PC-3 (cell line): ENCODE results near the gene ARRB1. TPM values are rescaled to one million over a fixed set of nuclear protein-coding genes. Genes with fewer than 3 reads are reported as not detected.
A peak's percentile ranks its signal among the peaks of the same experiment; 100 is the strongest.

ENCODE experiments used
- ATAC-seq: fragments of 200-7000 bp; cut with Tn5 transposase; 2 replicates; pipeline ENCODE4 v1.9.1; 2020; ENCODE audit warnings: mild to moderate bottlenecking, moderate library complexity
- BruUV-seq: library from RNA; stranded (reverse); fragments of 400-500 nt; replicated peaks from 2 replicates; lab custom pipeline; 2021; lab: Mats Ljungman, UMichigan
- CTCF ChIA-PET: fragments of 300-600 bp; sonication (Branson Sonifier 250); formaldehyde crosslinking; loops from one replicate; lab custom pipeline; 2022; ENCODE audit warnings: antibody characterized with exemption; lab: Charles Lee
- POLR2A ChIA-PET: fragments of 300-600 bp; sonication (Branson Sonifier 250); formaldehyde crosslinking; loops from one replicate; lab custom pipeline; 2022; ENCODE audit warnings: antibody characterized with exemption; ENCODE audit not compliant: unreplicated experiment; lab: Charles Lee
- DNase-seq: peaks from one replicate; pipeline ENCODE4 v3.0.0-alpha.2; 2015
- H2AFZ ChIP-seq: fragments of 300-600 bp; sonication (generic); 2 replicates; pipeline ENCODE4 v1.6.0; 2016; ENCODE audit warnings: antibody characterized with exemption, low read length
- H3F3A ChIP-seq: fragments of 300-600 bp; sonication (generic); one replicate; pipeline ENCODE4 v1.6.0; 2017; ENCODE audit warnings: antibody characterized with exemption, low read length, control low read depth, mild to moderate bottlenecking; ENCODE audit not compliant: unreplicated experiment
- H3K27ac ChIP-seq: fragments of 300-600 bp; sonication (generic); 2 replicates; pipeline ENCODE4 v1.5.1; 2016; ENCODE audit warnings: mild to moderate bottlenecking, low read length
- H3K27me3 ChIP-seq: fragments of 300-600 bp; sonication (generic); 2 replicates; pipeline ENCODE4 v1.6.1; 2016; ENCODE audit warnings: low read length, mixed read lengths
- H3K36me3 ChIP-seq: fragments of 300-600 bp; sonication (generic); 2 replicates; pipeline ENCODE4 v1.6.1; 2016; ENCODE audit warnings: low read depth, mixed run types, low read length, mixed read lengths
- H3K4me1 ChIP-seq: fragments of 300-600 bp; sonication (generic); 2 replicates; pipeline ENCODE4 v1.5.1; 2016; ENCODE audit warnings: low read length; ENCODE audit not compliant: insufficient read depth
- H3K4me2 ChIP-seq: fragments of 300-600 bp; sonication (generic); 2 replicates; pipeline ENCODE4 v1.6.0; 2016; ENCODE audit warnings: low read length
- H3K4me3 ChIP-seq: fragments of 300-600 bp; sonication (generic); 2 replicates; pipeline ENCODE4 v1.5.1; 2016; ENCODE audit warnings: mild to moderate bottlenecking, low read length, mixed read lengths
- H3K79me2 ChIP-seq: fragments of 300-600 bp; sonication (generic); 2 replicates; pipeline ENCODE4 v1.6.1; 2017; ENCODE audit warnings: low read length, mixed read lengths
- H3K9ac ChIP-seq: fragments of 300-600 bp; sonication (generic); 2 replicates; pipeline ENCODE4 v1.6.0; 2016; ENCODE audit warnings: mild to moderate bottlenecking, low read length
- H3K9me2 ChIP-seq: fragments of 300-600 bp; sonication (generic); replicated peaks from 2 replicates; pipeline ENCODE4 v1.6.1; 2016; ENCODE audit warnings: mixed run types, low read length, mixed read lengths
- H3K9me3 ChIP-seq: fragments of 300-600 bp; sonication (generic); 2 replicates; pipeline ENCODE4 v1.6.1; 2016; ENCODE audit warnings: low read length, mixed read lengths
- H4K20me1 ChIP-seq: fragments of 300-600 bp; sonication (generic); 2 replicates; pipeline ENCODE4 v1.6.1; 2016; ENCODE audit warnings: low read length, mixed read lengths
- EZH2 ChIP-seq: fragments of 300-600 bp; sonication (generic); IDR thresholded peaks from one replicate; pipeline ENCODE4 v1.6.1; 2017; ENCODE audit warnings: antibody characterized with exemption, mild to moderate bottlenecking, low read length; ENCODE audit not compliant: unreplicated experiment
- EZH2phosphoT487 ChIP-seq: fragments of 300-600 bp; sonication (generic); IDR thresholded peaks from 2 replicates; pipeline ENCODE4 v1.6.1; 2018; ENCODE audit warnings: mild to moderate bottlenecking, antibody characterized with exemption, low read length, borderline replicate concordance
- intact Hi-C: fragments of 100-400 bp; cut with micrococcal nuclease; formaldehyde crosslinking; loops from 2 replicates; pipeline ENCODE4 v1.9.0; 2023
- total RNA-seq: library from RNA; depleted of rRNA; stranded (reverse); fragments of >200 nt; gene quantifications from 2 replicates; pipeline ENCODE4 v1.2.3, GENCODE V29; 2014
- TF ChIP-seq, protein P1 (sequence below): fragments of 300-600 bp; sonication (generic); conservative IDR thresholded peaks from 2 replicates; pipeline ENCODE4 v1.5.1; 2017; ENCODE audit warnings: antibody characterized with exemption, low read depth, mild to moderate bottlenecking, low read length

Gene ARRB1
- total RNA-seq, 1 experiment from 2014 or later, result 19.1 TPM

DNA sequence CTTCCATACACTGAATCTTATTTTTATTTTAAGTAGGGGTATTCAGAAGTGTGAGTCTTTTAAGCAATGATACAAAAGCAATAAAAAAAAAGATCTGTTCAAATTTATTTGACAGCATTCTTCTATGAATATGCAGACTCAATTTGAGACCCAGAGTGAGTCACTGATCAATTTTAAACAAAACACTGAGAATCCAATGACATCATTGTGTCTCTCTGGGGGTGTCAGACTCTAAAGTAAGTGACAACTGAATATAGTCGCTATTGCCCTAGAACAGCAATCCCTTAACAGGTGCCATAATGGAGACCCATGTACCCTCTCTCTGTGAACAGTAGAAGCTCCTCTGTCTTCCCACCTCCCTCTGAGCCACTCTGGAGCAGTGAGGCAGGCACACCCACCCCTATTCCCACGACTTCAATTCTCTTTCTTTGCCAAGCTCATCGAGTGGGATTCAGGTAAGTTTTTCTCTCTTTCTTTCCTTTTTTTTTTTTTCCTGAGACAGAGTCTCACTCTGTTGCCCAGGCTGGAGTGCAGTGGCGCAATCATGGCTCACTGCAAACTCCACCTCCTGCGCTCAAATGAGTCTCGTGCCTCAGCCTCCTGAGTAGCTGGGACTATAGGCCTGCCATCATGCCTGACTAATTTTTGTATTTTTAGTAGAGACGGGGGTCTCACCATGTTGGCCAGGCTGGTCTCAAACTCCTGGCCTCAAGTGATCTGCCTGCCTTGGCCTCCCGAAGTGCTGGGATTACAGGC is 42.8 kb upstream of the ARRB1 start:
- no peak overlapping the region for H3K4me3 ChIP-seq
- no peaks in the 10 kb centered on the region for H3K9me3 ChIP-seq
- BruUV-seq, result no TSS peak
- no peak overlapping the region for H3K27ac ChIP-seq
- TF ChIP-seq EZH2, result no peak
- no peak for TF ChIP-seq EZH2phosphoT487
- TF ChIP-seq, protein P1, sequence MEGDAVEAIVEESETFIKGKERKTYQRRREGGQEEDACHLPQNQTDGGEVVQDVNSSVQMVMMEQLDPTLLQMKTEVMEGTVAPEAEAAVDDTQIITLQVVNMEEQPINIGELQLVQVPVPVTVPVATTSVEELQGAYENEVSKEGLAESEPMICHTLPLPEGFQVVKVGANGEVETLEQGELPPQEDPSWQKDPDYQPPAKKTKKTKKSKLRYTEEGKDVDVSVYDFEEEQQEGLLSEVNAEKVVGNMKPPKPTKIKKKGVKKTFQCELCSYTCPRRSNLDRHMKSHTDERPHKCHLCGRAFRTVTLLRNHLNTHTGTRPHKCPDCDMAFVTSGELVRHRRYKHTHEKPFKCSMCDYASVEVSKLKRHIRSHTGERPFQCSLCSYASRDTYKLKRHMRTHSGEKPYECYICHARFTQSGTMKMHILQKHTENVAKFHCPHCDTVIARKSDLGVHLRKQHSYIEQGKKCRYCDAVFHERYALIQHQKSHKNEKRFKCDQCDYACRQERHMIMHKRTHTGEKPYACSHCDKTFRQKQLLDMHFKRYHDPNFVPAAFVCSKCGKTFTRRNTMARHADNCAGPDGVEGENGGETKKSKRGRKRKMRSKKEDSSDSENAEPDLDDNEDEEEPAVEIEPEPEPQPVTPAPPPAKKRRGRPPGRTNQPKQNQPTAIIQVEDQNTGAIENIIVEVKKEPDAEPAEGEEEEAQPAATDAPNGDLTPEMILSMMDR, result no peak
- no peaks in the 10 kb centered on the region for H3K36me3 ChIP-seq
- no peaks in the 10 kb centered on the region for H4K20me1 ChIP-seq
- no peak overlapping the region for H2AFZ ChIP-seq
- no peaks in the 10 kb centered on the region for H3F3A ChIP-seq
- H3K4me2 ChIP-seq, result no peak overlapping the region
- intact Hi-C loops, result no loop called here
- H3K4me1 ChIP-seq, result peaks cover 6% of the 10 kb centered on the region
- H3K9me2 ChIP-seq, result no peaks in the 10 kb centered on the region
- H3K9ac ChIP-seq, result no peak overlapping the region
- peaks cover under 1% of the 10 kb centered on the region; the same call in 1 of the 2 replicates for H3K79me2 ChIP-seq
- no peaks in the 10 kb centered on the region for H3K27me3 ChIP-seq
- ATAC-seq (no peak), DNase-seq (no peak)
- ChIA-PET CTCF (no interaction called here), POLR2A (no interaction called here)

DNA sequence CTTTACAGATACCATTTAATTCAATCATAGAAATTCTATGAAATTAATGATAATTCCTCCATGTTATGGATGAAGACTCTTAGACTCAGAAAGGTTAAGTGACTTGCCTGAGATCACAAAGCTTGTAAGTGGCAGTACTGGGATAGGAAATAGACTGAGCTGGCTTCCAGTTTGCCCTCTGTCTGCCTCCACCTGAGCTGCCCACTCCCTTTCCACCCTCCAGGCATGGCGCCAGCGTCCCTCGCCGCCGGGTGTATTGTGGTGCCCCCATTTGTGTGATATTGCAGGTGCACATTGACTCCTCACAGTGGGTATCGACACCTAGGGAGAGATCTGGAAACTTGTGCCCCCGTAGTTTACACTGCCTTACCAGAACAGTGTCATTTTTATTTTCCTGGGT is 38.5 kb upstream of the ARRB1 start:
- Histone ChIP-seq H3K9me3 (no peaks in the 10 kb centered on the region), H3K9ac (no peak overlapping the region), H2AFZ (no peak overlapping the region), H3K27me3 (no peaks in the 10 kb centered on the region), H4K20me1 (no peaks in the 10 kb centered on the region), H3K36me3 (no peaks in the 10 kb centered on the region), H3K9me2 (no peaks in the 10 kb centered on the region), H3F3A (peaks cover 11% of the 10 kb centered on the region), H3K4me1 (peaks cover 35% of the 10 kb centered on the region), H3K4me2 (no peak overlapping the region), H3K27ac (no peak overlapping the region), H3K4me3 (no peak overlapping the region), H3K79me2 (no peaks in the 10 kb centered on the region)
- CTCF ChIA-PET, result interaction anchor here (0.6 to 0.7 kb wide), 4 partner anchors 13 to 535 kb away, joined by 3 to 9 read pairs (median 6); no protein-coding TSS in a partner anchor
- intact Hi-C loops, result loop anchor here (2.0 kb wide), 3 partner anchors 17 to 55 kb away; no protein-coding TSS in a partner anchor
- no peak for ATAC-seq
- TF ChIP-seq EZH2phosphoT487 (no peak), EZH2 (no peak)
- TF ChIP-seq, protein P1, result no peak
- no TSS peak for BruUV-seq
- DNase-seq, result no peak
- POLR2A ChIA-PET, result no interaction called here

DNA sequence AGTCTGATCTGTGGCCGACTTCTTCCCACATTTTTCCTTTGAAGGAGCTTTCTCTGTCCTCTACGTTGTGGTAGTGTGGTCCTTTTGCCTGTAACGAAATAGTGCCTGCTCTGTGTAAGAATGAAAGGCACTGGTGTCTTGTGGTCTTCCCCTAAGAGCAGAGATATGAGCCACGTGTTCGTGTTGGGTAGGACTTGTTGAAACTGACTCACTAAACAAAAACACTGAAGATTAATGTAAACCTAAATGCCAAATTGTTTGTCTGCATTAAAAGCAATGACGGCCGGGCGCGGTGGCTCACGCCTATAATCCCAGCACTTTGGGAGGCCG is 37.8 kb upstream of the ARRB1 start:
- BruUV-seq, result no TSS peak
- intact Hi-C loops, result loop anchor here (2.0 kb wide), 3 partner anchors 18 to 56 kb away; no protein-coding TSS in a partner anchor
- ChIA-PET CTCF (interaction anchor here (0.7 kb wide), 1 partner anchor 534 kb away, joined by 4 read pairs; no protein-coding TSS in a partner anchor), POLR2A (no interaction called here)
- Histone ChIP-seq H3K4me2 (no peak overlapping the region), H3K4me1 (peaks cover 41% of the 10 kb centered on the region), H4K20me1 (no peaks in the 10 kb centered on the region), H3K9me2 (no peaks in the 10 kb centered on the region), H3F3A (peaks cover 11% of the 10 kb centered on the region), H3K79me2 (no peaks in the 10 kb centered on the region), H3K27ac (no peak overlapping the region), H3K9me3 (no peaks in the 10 kb centered on the region), H3K9ac (no peak overlapping the region), H3K36me3 (no peaks in the 10 kb centered on the region), H3K4me3 (no peak overlapping the region), H3K27me3 (no peaks in the 10 kb centered on the region), H2AFZ (peak overlapping the region; percentile 77)
- ATAC-seq (no peak), DNase-seq (no peak)
- TF ChIP-seq EZH2 (no peak), EZH2phosphoT487 (no peak)
- TF ChIP-seq, protein P1, result no peak
